ENCODE data around the gene C6orf132.
A peak's percentile ranks its signal among the peaks of the same experiment; 100 is the strongest.
"Not testable (repeated sequence)": the region's sequence is repeated elsewhere in the genome, so short reads cannot be mapped to it uniquely, and the experiment has no call there.

Gene C6orf132

DNA sequence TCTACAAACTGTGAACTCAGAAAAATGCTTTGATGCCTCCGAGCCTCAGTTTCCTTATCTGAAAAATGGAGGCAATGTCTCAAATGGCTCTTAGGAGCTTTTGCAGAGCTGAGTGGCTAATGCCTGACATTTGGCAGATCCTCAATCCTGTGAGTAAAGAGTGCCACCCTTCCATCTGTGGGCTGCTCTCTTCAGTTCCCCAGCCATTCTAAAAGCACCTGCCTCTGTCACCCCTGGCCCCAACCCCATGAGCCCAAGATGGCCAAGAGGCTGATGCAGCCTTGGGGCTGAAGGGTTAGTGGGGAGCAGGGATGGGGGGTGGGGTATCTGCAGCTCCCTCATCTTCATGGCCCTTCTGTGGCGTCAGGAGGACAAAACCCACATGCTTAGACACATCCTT, 16.2 kb upstream of the C6orf132 start:
- TF ChIP-seq, protein P1, sequence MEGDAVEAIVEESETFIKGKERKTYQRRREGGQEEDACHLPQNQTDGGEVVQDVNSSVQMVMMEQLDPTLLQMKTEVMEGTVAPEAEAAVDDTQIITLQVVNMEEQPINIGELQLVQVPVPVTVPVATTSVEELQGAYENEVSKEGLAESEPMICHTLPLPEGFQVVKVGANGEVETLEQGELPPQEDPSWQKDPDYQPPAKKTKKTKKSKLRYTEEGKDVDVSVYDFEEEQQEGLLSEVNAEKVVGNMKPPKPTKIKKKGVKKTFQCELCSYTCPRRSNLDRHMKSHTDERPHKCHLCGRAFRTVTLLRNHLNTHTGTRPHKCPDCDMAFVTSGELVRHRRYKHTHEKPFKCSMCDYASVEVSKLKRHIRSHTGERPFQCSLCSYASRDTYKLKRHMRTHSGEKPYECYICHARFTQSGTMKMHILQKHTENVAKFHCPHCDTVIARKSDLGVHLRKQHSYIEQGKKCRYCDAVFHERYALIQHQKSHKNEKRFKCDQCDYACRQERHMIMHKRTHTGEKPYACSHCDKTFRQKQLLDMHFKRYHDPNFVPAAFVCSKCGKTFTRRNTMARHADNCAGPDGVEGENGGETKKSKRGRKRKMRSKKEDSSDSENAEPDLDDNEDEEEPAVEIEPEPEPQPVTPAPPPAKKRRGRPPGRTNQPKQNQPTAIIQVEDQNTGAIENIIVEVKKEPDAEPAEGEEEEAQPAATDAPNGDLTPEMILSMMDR (conservative IDR thresholded peaks at IDR 0.05; ENCODE audit: low read length) = no peak
- no peak overlapping the region for H3K4me3 ChIP-seq (ENCODE audit: low read length)
- DNase-seq (ENCODE audit: low read depth) = no peak

DNA sequence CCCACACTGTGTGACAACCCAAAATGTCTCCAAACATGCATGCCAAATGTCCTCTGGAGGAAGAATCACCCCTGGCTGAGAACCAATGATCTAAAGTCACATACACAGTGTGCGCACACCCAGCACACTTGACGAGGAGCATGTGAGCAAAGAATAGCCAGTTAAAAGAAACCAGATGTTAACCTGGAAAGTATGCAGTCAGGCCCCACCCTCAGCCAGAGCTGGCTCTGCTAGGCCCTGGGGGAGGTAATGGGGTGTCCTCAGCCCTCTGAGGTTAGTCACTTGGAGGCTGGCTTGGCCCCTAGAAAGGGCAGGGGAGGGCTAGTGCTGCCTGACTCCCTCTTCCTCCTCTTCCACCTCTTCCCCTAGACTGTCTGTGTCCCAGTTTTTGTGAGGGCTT, 15.6 kb upstream of the C6orf132 start:
- H3K4me3 ChIP-seq (ENCODE audit: low read length) = no peak overlapping the region
- DNase-seq (ENCODE audit: low read depth) = peak; percentile 80
- TF ChIP-seq, protein P1 (conservative IDR thresholded peaks at IDR 0.05; ENCODE audit: low read length) = no peak

DNA sequence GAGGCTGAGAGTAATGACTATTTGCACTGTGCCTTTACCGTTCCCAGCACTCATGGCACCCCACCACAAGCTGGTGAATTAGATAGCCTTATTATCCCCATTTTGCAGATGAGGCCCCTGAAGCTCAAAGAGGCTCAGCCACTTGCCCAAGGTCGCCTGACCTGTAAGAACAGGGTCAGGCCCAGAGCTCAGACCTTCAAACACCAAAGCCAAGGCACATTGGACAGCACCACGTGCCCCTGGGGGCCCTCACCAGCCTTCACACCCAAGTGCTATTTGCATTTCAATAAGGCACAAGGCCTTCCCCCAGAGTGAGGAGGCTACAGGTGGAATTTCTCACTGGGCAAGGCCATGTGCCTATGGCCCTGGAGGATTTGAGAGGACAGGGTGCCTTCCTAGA, 14.2 kb upstream of the C6orf132 start:
- no peak overlapping the region for H3K4me3 ChIP-seq (ENCODE audit: low read length)
- TF ChIP-seq, protein P1 (conservative IDR thresholded peaks at IDR 0.05; ENCODE audit: low read length) = no peak
- DNase-seq (ENCODE audit: low read depth) = no peak

DNA sequence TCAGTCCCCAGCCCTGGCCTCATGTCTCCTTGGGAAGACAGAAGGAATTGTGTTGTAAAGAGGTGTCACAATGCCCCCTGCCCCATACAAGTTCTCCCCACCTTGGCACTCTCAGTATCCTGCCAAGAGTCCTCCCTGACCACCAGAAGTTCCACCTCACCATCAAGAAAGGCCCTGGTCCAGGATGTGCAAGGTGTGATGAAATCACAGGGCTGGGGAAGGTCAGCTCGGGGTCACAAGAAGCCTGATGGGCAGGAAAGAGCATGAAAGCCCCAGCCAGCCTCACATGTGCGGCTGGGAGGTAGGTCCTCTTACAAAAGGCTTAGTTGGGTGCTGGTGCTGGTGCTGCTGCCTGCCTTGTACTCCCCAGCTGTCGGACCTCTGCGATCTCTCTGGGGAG, 12.9 kb upstream of the C6orf132 start:
- TF ChIP-seq, protein P1 (conservative IDR thresholded peaks at IDR 0.05; ENCODE audit: low read length) = no peak
- H3K4me3 ChIP-seq (ENCODE audit: low read length) = no peak overlapping the region
- DNase-seq (ENCODE audit: low read depth) = no peak

DNA sequence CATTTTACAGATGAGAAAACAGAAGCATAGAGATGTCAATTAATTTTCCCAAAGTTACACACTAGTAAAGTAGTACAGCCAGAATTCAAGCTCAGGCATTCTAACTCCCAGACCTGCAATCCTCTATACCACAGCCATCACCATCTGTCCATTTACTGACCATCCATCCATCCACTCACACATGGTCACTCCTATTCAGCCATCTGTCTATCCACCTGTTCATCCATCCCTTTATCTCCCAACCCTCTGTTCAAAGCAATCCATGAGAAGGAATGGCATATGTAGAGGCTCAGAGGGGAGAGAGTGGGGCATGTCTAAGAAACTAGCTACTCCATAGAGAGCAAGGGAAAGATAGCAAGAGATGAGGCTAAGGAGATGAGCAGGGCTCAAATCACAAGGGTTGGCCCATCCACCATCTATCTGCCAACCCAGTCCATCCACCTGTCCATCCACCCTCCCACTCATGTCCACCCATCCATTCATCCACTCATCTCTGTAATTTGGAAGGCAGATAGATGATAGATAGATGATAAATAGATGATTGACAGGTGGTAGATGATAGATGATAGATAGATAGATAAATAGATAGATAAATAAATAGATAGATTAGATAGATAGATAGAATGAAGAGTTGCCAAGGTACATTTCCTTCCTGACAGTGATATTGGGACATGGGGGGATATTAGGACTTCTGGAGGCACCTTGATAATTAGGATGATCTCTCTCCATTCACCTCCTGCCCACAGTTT, 12.2 kb upstream of the C6orf132 start:
- TF ChIP-seq, protein P1 (conservative IDR thresholded peaks at IDR 0.05; ENCODE audit: low read length) = no peak
- no peak for DNase-seq (ENCODE audit: low read depth)
- H3K4me3 ChIP-seq (ENCODE audit: low read length) = no peak overlapping the region

DNA sequence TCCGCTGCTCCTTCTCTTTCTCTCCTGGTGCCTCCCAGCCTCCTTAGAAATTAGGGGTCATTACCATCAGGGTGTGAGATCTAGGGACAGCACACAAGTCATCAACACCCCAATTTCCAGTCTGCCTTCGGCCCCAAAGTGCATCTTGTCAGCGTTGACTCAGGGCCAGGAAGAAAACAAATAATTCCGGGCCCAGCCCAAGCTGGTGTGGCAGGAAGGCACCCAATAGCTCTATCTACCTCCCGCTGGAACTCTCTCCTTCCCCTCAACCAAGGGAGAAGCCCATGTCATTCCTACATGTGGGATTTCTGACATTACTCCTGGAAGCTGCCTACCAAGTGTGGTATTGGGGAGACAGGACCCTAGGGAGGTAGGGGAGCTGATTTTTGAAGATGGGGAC, 11.5 kb upstream of the C6orf132 start:
- TF ChIP-seq, protein P1 (conservative IDR thresholded peaks at IDR 0.05; ENCODE audit: low read length) = no peak
- H3K4me3 ChIP-seq (ENCODE audit: low read length) = no peak overlapping the region
- no peak for DNase-seq (ENCODE audit: low read depth)

DNA sequence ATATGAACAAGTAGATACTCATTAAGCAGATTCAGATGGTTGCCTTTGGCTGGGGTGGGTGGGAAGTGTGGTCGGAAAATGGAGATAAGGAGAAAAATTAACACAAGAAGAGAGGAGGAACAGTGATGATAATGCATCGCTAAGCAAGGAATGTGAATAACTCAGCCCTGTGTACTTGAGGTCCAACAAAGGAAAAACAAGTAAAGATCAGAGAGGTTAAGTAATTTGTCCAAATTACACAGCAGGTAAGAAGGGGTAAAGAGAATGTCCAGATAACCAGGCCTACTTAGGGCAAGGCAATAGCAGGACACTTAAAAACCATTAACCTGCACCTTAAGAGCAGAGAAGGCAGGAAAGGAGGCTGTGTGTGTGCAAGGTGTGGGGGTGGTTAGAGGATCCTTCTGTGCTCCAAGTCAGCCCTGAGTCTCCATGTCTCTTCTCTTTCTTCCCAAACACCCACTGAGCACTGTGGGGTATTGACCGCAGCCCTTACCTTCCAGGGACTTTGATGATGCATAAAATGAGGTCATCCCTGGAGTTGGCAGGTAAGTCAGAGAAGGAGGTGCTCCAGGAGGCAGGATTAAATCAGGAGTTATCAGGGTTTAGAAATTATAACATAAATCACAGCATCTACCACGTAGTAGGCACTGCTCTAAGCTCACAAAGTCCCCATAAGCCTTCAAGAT, 10.3 kb upstream of the C6orf132 start:
- H3K4me3 ChIP-seq (ENCODE audit: low read length); DNase-seq (ENCODE audit: low read depth): not testable (repeated sequence)
